Liver (tissue), 9 donors: ENCODE measurements around the gene KRTAP6-1. TPM values are rescaled to one million over a fixed set of nuclear protein-coding genes. Genes with fewer than 3 reads are reported as not detected.

Source experiments
- DNase-seq: peaks from one replicate; pipeline ENCODE4 v3.0.0-alpha.2; 2017; ENCODE audit warnings: low spot score
- H3K27ac ChIP-seq, 2 donors: one replicate each; pipeline ENCODE4 v1.7.0; 2013; ENCODE audit warnings: inconsistent platforms in 2 of 2, low read length in 2 of 2, control low read depth in 1 of 2, low read depth in 1 of 2, mild to moderate bottlenecking in 1 of 2
- H3K27me3 ChIP-seq, 4 donors: one replicate each; pipeline versions ENCODE4 v1.6.1 to v1.7.0; 2013; ENCODE audit warnings: low read length in 3 of 4, inconsistent platforms in 1 of 4, mild to moderate bottlenecking in 1 of 4, moderate library complexity in 1 of 4; ENCODE audit not compliant: control insufficient read depth in 4 of 4, insufficient read depth in 4 of 4
- H3K36me3 ChIP-seq, 4 donors: one replicate each; pipeline versions ENCODE4 v1.6.1 to v1.7.0; 2013; ENCODE audit warnings: low read length in 3 of 4, mild to moderate bottlenecking in 3 of 4, low read depth in 1 of 4, moderate library complexity in 1 of 4; ENCODE audit not compliant: control insufficient read depth in 4 of 4, insufficient read depth in 3 of 4
- H3K4me1 ChIP-seq, 4 donors: one replicate each; pipeline versions ENCODE4 v1.6.1 to v1.7.0; 2013; ENCODE audit warnings: low read length in 3 of 4, mild to moderate bottlenecking in 3 of 4, moderate library complexity in 1 of 4; ENCODE audit not compliant: control insufficient read depth in 4 of 4, insufficient read depth in 4 of 4
- H3K4me3 ChIP-seq, 3 donors: one replicate each; pipeline versions ENCODE4 v1.6.1 to v1.7.0; 2013; ENCODE audit warnings: low read length in 3 of 3, control low read depth in 1 of 3, low read depth in 1 of 3, mild to moderate bottlenecking in 1 of 3
- H3K9ac ChIP-seq, 2 donors: one replicate each; pipeline ENCODE4 v1.7.0; 2013; ENCODE audit warnings: low read length in 2 of 2, mild to moderate bottlenecking in 2 of 2, moderate library complexity in 2 of 2, control low read depth in 1 of 2, low read depth in 1 of 2
- H3K9me3 ChIP-seq, 4 donors: one replicate each; pipeline versions ENCODE4 v1.6.1 to v1.7.0; 2013; ENCODE audit warnings: low read length in 3 of 4; ENCODE audit not compliant: control insufficient read depth in 4 of 4
- EGR1 ChIP-seq, 2 donors: IDR thresholded peaks; 2 replicates each; pipeline ENCODE4 v1.6.1; 2016 to 2018; ENCODE audit warnings: antibody characterized with exemption in 2 of 2, low read depth in 2 of 2
- FOXA1 ChIP-seq: IDR thresholded peaks from 2 replicates; pipeline ENCODE4 v1.6.1; 2016; ENCODE audit warnings: antibody characterized with exemption
- FOXA2 ChIP-seq: IDR thresholded peaks from 2 replicates; pipeline ENCODE4 v1.6.1; 2016; ENCODE audit warnings: antibody characterized with exemption
- GABPA ChIP-seq, 2 donors: IDR thresholded peaks in 1 of 2; conservative IDR thresholded peaks in 1 of 2; 2 replicates each; pipeline ENCODE4 v1.6.1; 2016; ENCODE audit warnings: antibody characterized with exemption in 2 of 2, mild to moderate bottlenecking in 1 of 2, moderate library complexity in 1 of 2
- HNF4A ChIP-seq, 2 donors: conservative IDR thresholded peaks; 2 replicates each; pipeline ENCODE4 v1.6.1; 2016; ENCODE audit warnings: antibody characterized with exemption in 2 of 2, mild to moderate bottlenecking in 2 of 2
- NR2F2 ChIP-seq: IDR thresholded peaks from 2 replicates; pipeline ENCODE4 v1.6.1; 2016; ENCODE audit warnings: antibody characterized with exemption
- RAD21 ChIP-seq, 2 donors: IDR thresholded peaks; 2 replicates each; pipeline ENCODE4 v1.6.1; 2016; ENCODE audit warnings: antibody characterized with exemption in 2 of 2, mild to moderate bottlenecking in 2 of 2
- RXRA ChIP-seq, 2 donors: IDR thresholded peaks; 2 replicates each; pipeline ENCODE4 v1.6.1; 2017 to 2018; ENCODE audit warnings: antibody characterized with exemption in 2 of 2, mild to moderate bottlenecking in 1 of 2
- SP1 ChIP-seq: IDR thresholded peaks from 2 replicates; pipeline ENCODE4 v1.6.1; 2018; ENCODE audit warnings: antibody characterized with exemption, mild to moderate bottlenecking
- TAF1 ChIP-seq: conservative IDR thresholded peaks from 2 replicates; pipeline ENCODE4 v1.6.1; 2016; ENCODE audit warnings: antibody characterized with exemption, mild to moderate bottlenecking
- YY1 ChIP-seq: IDR thresholded peaks from 2 replicates; pipeline ENCODE4 v1.6.1; 2016; ENCODE audit warnings: antibody characterized with exemption, mild to moderate bottlenecking
- WGBS: extraction: QIAGEN DNeasy Blood & Tissue Kit; methylation state at CpG from one replicate; pipeline ENCODE4 v1.1.7; 2013; 5-methylcytosine and 5-hydroxymethylcytosine counted together
- polyA plus RNA-seq, 2 donors: library from polyadenylated mRNA; stranded (reverse) in 1 of 2; unstranded in 1 of 2; fragments of 200-250 nt in 1 of 2; fragments of >200 nt in 1 of 2; fragmentation: Nextera tagmentation in 1 of 2; extraction: Ambion mirVana in 1 of 2; gene quantifications; one replicate each; pipeline versions ENCODE4 v1.2.1 to v1.2.3, GENCODE V29; 2013 to 2015
- total RNA-seq, 2 donors: library from RNA; depleted of rRNA; stranded (reverse); fragments of >200 nt; gene quantifications; one replicate each; pipeline ENCODE4 v1.2.3, GENCODE V29; 2014
- TF ChIP-seq, protein P1 (sequence below): IDR thresholded peaks from 2 replicates; pipeline ENCODE4 v1.6.1; 2016; ENCODE audit warnings: antibody characterized with exemption, mild to moderate bottlenecking
- TF ChIP-seq, protein P2 (sequence below): IDR thresholded peaks from 2 replicates; pipeline ENCODE4 v1.6.1; 2016; ENCODE audit warnings: antibody characterized with exemption
- TF ChIP-seq, protein P3 (sequence below): IDR thresholded peaks from 2 replicates; pipeline ENCODE4 v1.6.1; 2016; ENCODE audit warnings: antibody characterized with exemption
- TF ChIP-seq, protein P4 (sequence below): IDR thresholded peaks from 2 replicates; pipeline ENCODE4 v1.6.1; 2016; ENCODE audit warnings: antibody characterized with exemption
- TF ChIP-seq, protein P5 (sequence below): fragments of 150-350 bp; IDR thresholded peaks from 2 replicates; pipeline ENCODE4 v1.5.1; 2017; ENCODE audit warnings: improper control_type of control experiment, low read depth, low read length; ENCODE audit not compliant: missing input control
- donor health status: healthy.
- donor health status: healthy.
- donor health status: healthy.
- donor health status: healthy.
- donor health status: healthy.

The KRTAP6-1 gene, protein sequence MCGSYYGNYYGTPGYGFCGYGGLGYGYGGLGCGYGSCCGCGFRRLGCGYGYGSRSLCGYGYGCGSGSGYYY
- total RNA-seq (not detected), polyA plus RNA-seq (not detected)

DNA sequence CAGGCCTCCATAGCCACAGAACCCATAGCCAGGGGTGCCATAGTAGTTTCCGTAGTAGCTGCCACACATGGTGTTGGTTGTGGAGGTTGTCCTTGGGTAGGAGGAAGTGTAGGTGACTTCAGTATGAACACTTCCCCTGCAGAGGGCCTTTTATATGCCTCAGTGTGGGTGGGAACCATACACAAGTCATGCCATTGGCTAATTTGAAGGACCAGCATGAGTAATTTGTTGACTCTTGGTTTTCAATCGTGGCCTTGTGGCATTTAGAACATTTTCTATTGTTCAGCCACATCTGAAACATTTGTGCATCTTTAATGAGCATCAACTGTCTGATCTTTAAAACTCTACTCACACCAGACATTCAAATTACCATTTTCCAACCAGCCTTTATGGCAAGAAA is at the start of gene KRTAP6-1:
TSS of gene KRTAP6-1 (minus strand) at position 95 of the 400 bp plus-strand sequence. CDS start at position 69, 26 bp downstream.
- Histone ChIP-seq H3K27me3 (no peaks in the 10 kb centered on the region), H3K4me3 (no peak within 1 kb of the TSS), H3K9ac (no peak within 1 kb of the TSS), H3K36me3 (no peaks in the 10 kb centered on the region), H3K4me1 (no peaks in the 10 kb centered on the region), H3K27ac (no peak within 1 kb of the TSS), H3K9me3 (no peaks in the 10 kb centered on the region)
- DNase-seq, result no peak
- WGBS, result 58% methylated on average over 2 of the region's 2 CpGs
- TF ChIP-seq HNF4A (conservative IDR thresholded peaks at IDR 0.05) (no peak), RAD21 (IDR thresholded peaks at IDR 0.05) (no peak), YY1 (no peak), SP1 (no peak), NR2F2 (no peak), FOXA2 (no peak), RXRA (IDR thresholded peaks at IDR 0.05) (no peak)
- TF ChIP-seq, protein P1, sequence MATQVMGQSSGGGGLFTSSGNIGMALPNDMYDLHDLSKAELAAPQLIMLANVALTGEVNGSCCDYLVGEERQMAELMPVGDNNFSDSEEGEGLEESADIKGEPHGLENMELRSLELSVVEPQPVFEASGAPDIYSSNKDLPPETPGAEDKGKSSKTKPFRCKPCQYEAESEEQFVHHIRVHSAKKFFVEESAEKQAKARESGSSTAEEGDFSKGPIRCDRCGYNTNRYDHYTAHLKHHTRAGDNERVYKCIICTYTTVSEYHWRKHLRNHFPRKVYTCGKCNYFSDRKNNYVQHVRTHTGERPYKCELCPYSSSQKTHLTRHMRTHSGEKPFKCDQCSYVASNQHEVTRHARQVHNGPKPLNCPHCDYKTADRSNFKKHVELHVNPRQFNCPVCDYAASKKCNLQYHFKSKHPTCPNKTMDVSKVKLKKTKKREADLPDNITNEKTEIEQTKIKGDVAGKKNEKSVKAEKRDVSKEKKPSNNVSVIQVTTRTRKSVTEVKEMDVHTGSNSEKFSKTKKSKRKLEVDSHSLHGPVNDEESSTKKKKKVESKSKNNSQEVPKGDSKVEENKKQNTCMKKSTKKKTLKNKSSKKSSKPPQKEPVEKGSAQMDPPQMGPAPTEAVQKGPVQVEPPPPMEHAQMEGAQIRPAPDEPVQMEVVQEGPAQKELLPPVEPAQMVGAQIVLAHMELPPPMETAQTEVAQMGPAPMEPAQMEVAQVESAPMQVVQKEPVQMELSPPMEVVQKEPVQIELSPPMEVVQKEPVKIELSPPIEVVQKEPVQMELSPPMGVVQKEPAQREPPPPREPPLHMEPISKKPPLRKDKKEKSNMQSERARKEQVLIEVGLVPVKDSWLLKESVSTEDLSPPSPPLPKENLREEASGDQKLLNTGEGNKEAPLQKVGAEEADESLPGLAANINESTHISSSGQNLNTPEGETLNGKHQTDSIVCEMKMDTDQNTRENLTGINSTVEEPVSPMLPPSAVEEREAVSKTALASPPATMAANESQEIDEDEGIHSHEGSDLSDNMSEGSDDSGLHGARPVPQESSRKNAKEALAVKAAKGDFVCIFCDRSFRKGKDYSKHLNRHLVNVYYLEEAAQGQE, result no peak
- TF ChIP-seq, protein P2, sequence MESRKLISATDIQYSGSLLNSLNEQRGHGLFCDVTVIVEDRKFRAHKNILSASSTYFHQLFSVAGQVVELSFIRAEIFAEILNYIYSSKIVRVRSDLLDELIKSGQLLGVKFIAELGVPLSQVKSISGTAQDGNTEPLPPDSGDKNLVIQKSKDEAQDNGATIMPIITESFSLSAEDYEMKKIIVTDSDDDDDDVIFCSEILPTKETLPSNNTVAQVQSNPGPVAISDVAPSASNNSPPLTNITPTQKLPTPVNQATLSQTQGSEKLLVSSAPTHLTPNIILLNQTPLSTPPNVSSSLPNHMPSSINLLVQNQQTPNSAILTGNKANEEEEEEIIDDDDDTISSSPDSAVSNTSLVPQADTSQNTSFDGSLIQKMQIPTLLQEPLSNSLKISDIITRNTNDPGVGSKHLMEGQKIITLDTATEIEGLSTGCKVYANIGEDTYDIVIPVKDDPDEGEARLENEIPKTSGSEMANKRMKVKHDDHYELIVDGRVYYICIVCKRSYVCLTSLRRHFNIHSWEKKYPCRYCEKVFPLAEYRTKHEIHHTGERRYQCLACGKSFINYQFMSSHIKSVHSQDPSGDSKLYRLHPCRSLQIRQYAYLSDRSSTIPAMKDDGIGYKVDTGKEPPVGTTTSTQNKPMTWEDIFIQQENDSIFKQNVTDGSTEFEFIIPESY, result no peak
- TF ChIP-seq, protein P3, sequence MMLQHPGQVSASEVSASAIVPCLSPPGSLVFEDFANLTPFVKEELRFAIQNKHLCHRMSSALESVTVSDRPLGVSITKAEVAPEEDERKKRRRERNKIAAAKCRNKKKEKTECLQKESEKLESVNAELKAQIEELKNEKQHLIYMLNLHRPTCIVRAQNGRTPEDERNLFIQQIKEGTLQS, result no peak
- TF ChIP-seq, protein P4, sequence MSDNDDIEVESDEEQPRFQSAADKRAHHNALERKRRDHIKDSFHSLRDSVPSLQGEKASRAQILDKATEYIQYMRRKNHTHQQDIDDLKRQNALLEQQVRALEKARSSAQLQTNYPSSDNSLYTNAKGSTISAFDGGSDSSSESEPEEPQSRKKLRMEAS, result no peak

DNA sequence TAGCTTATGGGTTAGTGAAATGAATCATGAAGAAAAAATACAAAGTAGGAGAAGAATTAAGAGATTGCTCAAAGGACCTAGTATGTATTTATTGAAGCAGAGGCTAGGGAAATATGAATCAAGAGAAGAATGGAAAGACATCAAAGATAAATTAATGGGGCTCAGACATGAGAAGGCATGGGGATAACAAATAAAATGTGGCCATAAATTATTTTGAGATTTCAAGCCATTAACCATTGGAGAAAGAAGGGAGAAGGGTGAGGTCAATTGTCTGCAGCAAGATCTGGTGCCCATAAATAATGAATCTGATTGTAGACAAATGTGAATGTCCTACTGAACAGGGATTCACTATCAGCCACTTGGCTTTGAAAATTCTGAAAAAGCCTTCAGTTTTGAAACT is 39.2 kb upstream of the KRTAP6-1 start:
- H3K4me1 ChIP-seq, result no peaks in the 10 kb centered on the region
- H3K9ac ChIP-seq, result no peak overlapping the region
- no peak for DNase-seq
- H3K36me3 ChIP-seq, result no peaks in the 10 kb centered on the region
- no peaks in the 10 kb centered on the region for H3K9me3 ChIP-seq
- H3K4me3 ChIP-seq, result no peak overlapping the region
- H3K27me3 ChIP-seq, result no peaks in the 10 kb centered on the region
- H3K27ac ChIP-seq, result no peak overlapping the region
- TF ChIP-seq YY1, result no peak
- TF ChIP-seq, protein P4, result no peak
- TF ChIP-seq SP1, result no peak
- no peak for TF ChIP-seq RXRA (IDR thresholded peaks at IDR 0.05)
- TF ChIP-seq FOXA1, result no peak
- no peak for TF ChIP-seq FOXA2
- TF ChIP-seq, protein P3, result no peak
- TF ChIP-seq HNF4A (conservative IDR thresholded peaks at IDR 0.05), result no peak
- TF ChIP-seq, protein P1, result no peak
- no peak for TF ChIP-seq GABPA (IDR thresholded peaks at IDR 0.05 in 1 of 2, conservative IDR thresholded peaks at IDR 0.05 in 1 of 2)
- no peak for TF ChIP-seq RAD21 (IDR thresholded peaks at IDR 0.05)
- no peak for TF ChIP-seq TAF1
- no peak for TF ChIP-seq EGR1 (IDR thresholded peaks at IDR 0.05; ENCODE audit: low read depth in 2 of 2)
- TF ChIP-seq, protein P2, result no peak
- TF ChIP-seq, protein P5, sequence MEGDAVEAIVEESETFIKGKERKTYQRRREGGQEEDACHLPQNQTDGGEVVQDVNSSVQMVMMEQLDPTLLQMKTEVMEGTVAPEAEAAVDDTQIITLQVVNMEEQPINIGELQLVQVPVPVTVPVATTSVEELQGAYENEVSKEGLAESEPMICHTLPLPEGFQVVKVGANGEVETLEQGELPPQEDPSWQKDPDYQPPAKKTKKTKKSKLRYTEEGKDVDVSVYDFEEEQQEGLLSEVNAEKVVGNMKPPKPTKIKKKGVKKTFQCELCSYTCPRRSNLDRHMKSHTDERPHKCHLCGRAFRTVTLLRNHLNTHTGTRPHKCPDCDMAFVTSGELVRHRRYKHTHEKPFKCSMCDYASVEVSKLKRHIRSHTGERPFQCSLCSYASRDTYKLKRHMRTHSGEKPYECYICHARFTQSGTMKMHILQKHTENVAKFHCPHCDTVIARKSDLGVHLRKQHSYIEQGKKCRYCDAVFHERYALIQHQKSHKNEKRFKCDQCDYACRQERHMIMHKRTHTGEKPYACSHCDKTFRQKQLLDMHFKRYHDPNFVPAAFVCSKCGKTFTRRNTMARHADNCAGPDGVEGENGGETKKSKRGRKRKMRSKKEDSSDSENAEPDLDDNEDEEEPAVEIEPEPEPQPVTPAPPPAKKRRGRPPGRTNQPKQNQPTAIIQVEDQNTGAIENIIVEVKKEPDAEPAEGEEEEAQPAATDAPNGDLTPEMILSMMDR, result no peak
